AG10803 (cell line): ENCODE results near the gene LTBR.
A peak's percentile ranks its signal among the peaks of the same experiment; 100 is the strongest.

Experiments
- DNase-seq: peaks from one replicate; pipeline ENCODE4 v3.0.0; 2010; ENCODE audit warnings: low read depth
- H3K4me3 ChIP-seq: 2 replicates; pipeline ENCODE4 v1.5.1; 2011; ENCODE audit warnings: mild to moderate bottlenecking, low read length, control low read depth
- CTCF ChIP-seq: conservative IDR thresholded peaks from 2 replicates; pipeline ENCODE4 v1.5.1; 2011; ENCODE audit warnings: mild to moderate bottlenecking, low read length, control low read depth, inconsistent platforms

Gene LTBR

GRCh38 chr12:6370576-6370935, 13.4 kb upstream of the LTBR start:
- TF ChIP-seq CTCF: no peak
- H3K4me3 ChIP-seq: no peak overlapping the region
- no peak for DNase-seq

GRCh38 chr12:6370994-6371754, 12.8 kb upstream of the LTBR start:
- TF ChIP-seq CTCF: 0 out of 2 replicates have a peak, but pooled peaks have one; percentile 7
- DNase-seq: no peak
- no peak overlapping the region for H3K4me3 ChIP-seq

- peak; percentile 88 for DNase-seq
- no peak overlapping the region for H3K4me3 ChIP-seq
- peak; percentile 13; the same call in 1 of the 2 replicates for TF ChIP-seq CTCF
Measured at GRCh38 chr12:6372403-6373003, 11.5 kb upstream of the LTBR start.

GRCh38 chr12:6373022-6373787, 10.8 kb upstream of the LTBR start:
- H3K4me3 ChIP-seq: no peak overlapping the region
- TF ChIP-seq CTCF: no peak
- no peak for DNase-seq

- H3K4me3 ChIP-seq: no peak overlapping the region
- no peak for DNase-seq
Measured at GRCh38 chr12:6374028-6374785, 9.8 kb upstream of the LTBR start.

GRCh38 chr12:6374786-6375160, 9.2 kb upstream of the LTBR start:
- no peak overlapping the region for H3K4me3 ChIP-seq
- TF ChIP-seq CTCF: no peak
- no peak for DNase-seq

More at GRCh38 chr12:6374028-6374785, 9.8 kb upstream of the LTBR start:
- TF ChIP-seq CTCF: no peak
